ENCODE results near the gene QSOX2.

The QSOX2 gene

GRCh38 chr9:136260521-136260920 is 14.9 kb upstream of the QSOX2 start:
- no peaks in the 10 kb centered on the region for H3K9me2 ChIP-seq (ENCODE audit: low read depth, low read length)
- H4K20me1 ChIP-seq (ENCODE audit: insufficient read depth, low read length), result no peaks in the 10 kb centered on the region
- no peak for TF ChIP-seq CTCF (IDR thresholded peaks at IDR 0.05; ENCODE audit: low read length)
- no peaks in the 10 kb centered on the region for H3K4me1 ChIP-seq (ENCODE audit: insufficient read depth, low read length, severe bottlenecking)
- no peaks in the 10 kb centered on the region for H3K36me3 ChIP-seq (ENCODE audit: insufficient read depth, low read length)
- H3K27ac ChIP-seq (ENCODE audit: low read depth, low read length, poor library complexity, severe bottlenecking), result no peak overlapping the region
- no peak overlapping the region for H3K4me3 ChIP-seq (ENCODE audit: low read depth, low read length, poor library complexity, severe bottlenecking)
- H2AFZ ChIP-seq (ENCODE audit: low read length), result no peak overlapping the region
- peaks cover 4% of the 10 kb centered on the region; the same call in 1 of the 2 replicates for H3K27me3 ChIP-seq (ENCODE audit: insufficient read depth, low read length)
- H3K9me3 ChIP-seq (ENCODE audit: low read length), result no peaks in the 10 kb centered on the region
- H3K4me2 ChIP-seq (ENCODE audit: low read length), result no peak overlapping the region
- H3K79me2 ChIP-seq (ENCODE audit: insufficient read depth, low read length), result no peaks in the 10 kb centered on the region
- H3F3A ChIP-seq (ENCODE audit: insufficient read depth, low read length), result no peaks in the 10 kb centered on the region
- no peak overlapping the region for H3K9ac ChIP-seq (ENCODE audit: low read length)

- H3K9me2 ChIP-seq (ENCODE audit: low read depth, low read length), result no peaks in the 10 kb centered on the region
- no peak overlapping the region for H3K4me2 ChIP-seq (ENCODE audit: low read length)
- no peak overlapping the region for H3K9ac ChIP-seq (ENCODE audit: low read length)
- H3K27me3 ChIP-seq (ENCODE audit: insufficient read depth, low read length), result peaks cover 4% of the 10 kb centered on the region; the same call in 1 of the 2 replicates
- TF ChIP-seq CTCF (IDR thresholded peaks at IDR 0.05; ENCODE audit: low read length), result no peak
- TF ChIP-seq EZH2 (IDR thresholded peaks at IDR 0.05; ENCODE audit: borderline replicate concordance, low read length), result no peak
- H3K79me2 ChIP-seq (ENCODE audit: insufficient read depth, low read length), result no peaks in the 10 kb centered on the region
- H3K9me3 ChIP-seq (ENCODE audit: low read length), result no peaks in the 10 kb centered on the region
- no peaks in the 10 kb centered on the region for H3F3A ChIP-seq (ENCODE audit: insufficient read depth, low read length)
- H3K4me1 ChIP-seq (ENCODE audit: insufficient read depth, low read length, severe bottlenecking), result no peaks in the 10 kb centered on the region
- H3K27ac ChIP-seq (ENCODE audit: low read depth, low read length, poor library complexity, severe bottlenecking), result no peak overlapping the region
- H2AFZ ChIP-seq (ENCODE audit: low read length), result no peak overlapping the region
- H3K36me3 ChIP-seq (ENCODE audit: insufficient read depth, low read length), result no peaks in the 10 kb centered on the region
- no peaks in the 10 kb centered on the region for H4K20me1 ChIP-seq (ENCODE audit: insufficient read depth, low read length)
- no peak overlapping the region for H3K4me3 ChIP-seq (ENCODE audit: low read depth, low read length, poor library complexity, severe bottlenecking)
Observed at GRCh38 chr9:136259836-136260235, 14.2 kb upstream of the QSOX2 start.

- Histone ChIP-seq H3K9ac (ENCODE audit: low read length) (no peak overlapping the region), H4K20me1 (ENCODE audit: insufficient read depth, low read length) (no peaks in the 10 kb centered on the region), H2AFZ (ENCODE audit: low read length) (no peak overlapping the region), H3K9me3 (ENCODE audit: low read length) (no peaks in the 10 kb centered on the region), H3K27ac (ENCODE audit: low read depth, low read length, poor library complexity, severe bottlenecking) (no peak overlapping the region), H3K4me1 (ENCODE audit: insufficient read depth, low read length, severe bottlenecking) (no peaks in the 10 kb centered on the region), H3K27me3 (ENCODE audit: insufficient read depth, low read length) (peaks cover 4% of the 10 kb centered on the region; the same call in 1 of the 2 replicates), H3K4me2 (ENCODE audit: low read length) (no peak overlapping the region), H3K79me2 (ENCODE audit: insufficient read depth, low read length) (no peaks in the 10 kb centered on the region), H3K9me2 (ENCODE audit: low read depth, low read length) (no peaks in the 10 kb centered on the region), H3K36me3 (ENCODE audit: insufficient read depth, low read length) (no peaks in the 10 kb centered on the region), H3F3A (ENCODE audit: insufficient read depth, low read length) (no peaks in the 10 kb centered on the region), H3K4me3 (ENCODE audit: low read depth, low read length, poor library complexity, severe bottlenecking) (no peak overlapping the region)
- TF ChIP-seq EZH2 (IDR thresholded peaks at IDR 0.05; ENCODE audit: borderline replicate concordance, low read length), result no peak
- no peak for TF ChIP-seq CTCF (IDR thresholded peaks at IDR 0.05; ENCODE audit: low read length)
Observed at GRCh38 chr9:136259517-136259813, 13.9 kb upstream of the QSOX2 start.
